Cardiac fibroblast (primary cell): ENCODE data around the gene KANSL1.
A peak's percentile ranks its signal among the peaks of the same experiment; 100 is the strongest.
"Not testable (repeated sequence)": the region's sequence is repeated elsewhere in the genome, so short reads cannot be mapped to it uniquely, and the experiment has no call there.

Experiments used
- DNase-seq, 2 donors: peaks; one replicate each; pipeline versions ENCODE4 v3.0.0 to v3.0.0-alpha.2; 2010; ENCODE audit warnings: low read depth in 2 of 2
- H3K4me3 ChIP-seq, 2 donors: replicated peaks in 1 of 2; 1 replicate in 1 of 2; 2 replicates in 1 of 2; pipeline ENCODE4 v1.5.1; 2011; ENCODE audit warnings: low read depth in 2 of 2, low read length in 2 of 2, mild to moderate bottlenecking in 2 of 2, moderate library complexity in 1 of 2
- CTCF ChIP-seq: IDR thresholded peaks from one replicate; pipeline ENCODE4 v1.5.1; 2011; ENCODE audit warnings: low read depth, mild to moderate bottlenecking, low read length, inconsistent platforms

The KANSL1 gene

GRCh38 chr17:46008591-46008990, 184.6 kb downstream of the KANSL1 start:
- no peak for TF ChIP-seq CTCF
- no peak for DNase-seq
- no peak overlapping the region for H3K4me3 ChIP-seq

- H3K4me3 ChIP-seq = no peak overlapping the region
- no peak for DNase-seq
- TF ChIP-seq CTCF = no peak
Observed at GRCh38 chr17:46007461-46007965, 185.7 kb downstream of the KANSL1 start.

- H3K4me3 ChIP-seq, DNase-seq: not testable (repeated sequence)
Observed at GRCh38 chr17:46006082-46006481, 187.1 kb downstream of the KANSL1 start.

- TF ChIP-seq CTCF = no peak
- DNase-seq = peak in 1 of 2 donors; percentile 46
- no peak overlapping the region for H3K4me3 ChIP-seq
Observed at GRCh38 chr17:46003907-46004748, 189.1 kb downstream of the KANSL1 start.

GRCh38 chr17:46002973-46003316, 190.3 kb downstream of the KANSL1 start:
- DNase-seq = no peak
- no peak overlapping the region for H3K4me3 ChIP-seq
- TF ChIP-seq CTCF = no peak

GRCh38 chr17:46002311-46002972, 190.8 kb downstream of the KANSL1 start:
- H3K4me3 ChIP-seq = no peak overlapping the region
- peak; percentile 86 for TF ChIP-seq CTCF
- peak; percentile 68 to 69 for DNase-seq
